ENCODE data around the gene BEST3.

BEST3 gene

DNA sequence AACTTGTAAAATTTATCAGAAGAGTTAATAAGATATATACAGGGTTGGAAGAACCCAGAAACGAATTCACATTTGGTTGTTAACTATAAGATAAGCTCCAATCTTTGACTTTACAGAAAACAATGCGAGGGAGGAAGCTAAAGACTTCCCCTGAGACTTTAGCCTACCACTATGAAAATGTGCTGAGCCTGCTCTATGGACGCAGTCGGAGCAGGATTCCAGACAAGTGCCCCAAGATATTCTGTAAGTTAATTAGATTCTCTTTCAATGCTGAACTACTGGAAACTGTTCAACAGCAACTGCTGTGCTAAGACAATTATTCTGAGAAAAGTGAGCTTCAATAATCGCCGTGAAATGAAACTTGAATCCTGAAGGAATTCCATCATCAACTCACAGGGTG, 80.1 kb downstream of the BEST3 start:
- Histone ChIP-seq H2BK120ac (ENCODE audit: insufficient read depth, low read length, poor library complexity) (no peak overlapping the region), H3K36me3 (ENCODE audit: control insufficient read depth in 1 of 2, insufficient read depth in 2 of 2, low read length in 2 of 2) (no peaks in the 10 kb centered on the region), H2BK5ac (ENCODE audit: low read depth, low read length, poor library complexity) (no peak overlapping the region), H3K18ac (ENCODE audit: low read length) (no peak overlapping the region), H4K12ac (ENCODE audit: low read depth, low read length) (no peak overlapping the region), H3K9me3 (ENCODE audit: insufficient read depth, low read depth, low read length) (no peaks in the 10 kb centered on the region), H4K8ac (ENCODE audit: low read depth, low read length) (no peak overlapping the region), H3K27me3 (ENCODE audit: insufficient read depth, low read length) (no peaks in the 10 kb centered on the region), H3K4me2 (ENCODE audit: low read length) (no peak overlapping the region), H4K91ac (ENCODE audit: low read depth, low read length) (no peak overlapping the region), H2AFZ (ENCODE audit: insufficient read depth, low read length, poor library complexity) (no peak overlapping the region), H2BK12ac (ENCODE audit: low read length) (no peak overlapping the region), H3K79me1 (ENCODE audit: low read length) (no peaks in the 10 kb centered on the region), H3K23ac (ENCODE audit: low read length) (no peak overlapping the region), H3K14ac (ENCODE audit: low read length) (no peak overlapping the region), H3K4ac (ENCODE audit: low read depth, low read length) (no peak overlapping the region), H3K4me3 (ENCODE audit: low read depth, low read length) (no peak overlapping the region), H2AK5ac (ENCODE audit: low read length) (no peak overlapping the region), H3K27ac (ENCODE audit: low read depth, low read length) (no peak overlapping the region), H3K79me2 (ENCODE audit: control insufficient read depth, insufficient read depth, low read length, poor library complexity) (no peaks in the 10 kb centered on the region), H3K4me1 (ENCODE audit: control insufficient read depth in 1 of 2, insufficient read depth in 2 of 2, low read length in 2 of 2) (no peaks in the 10 kb centered on the region), H3K9ac (ENCODE audit: low read length) (no peak overlapping the region)
- DNase-seq = no peak
- WGBS (ENCODE audit: extremely low coverage, insufficient coverage, insufficient read length) = no CpG with 5 or more reads among the region's 6 CpGs

DNA sequence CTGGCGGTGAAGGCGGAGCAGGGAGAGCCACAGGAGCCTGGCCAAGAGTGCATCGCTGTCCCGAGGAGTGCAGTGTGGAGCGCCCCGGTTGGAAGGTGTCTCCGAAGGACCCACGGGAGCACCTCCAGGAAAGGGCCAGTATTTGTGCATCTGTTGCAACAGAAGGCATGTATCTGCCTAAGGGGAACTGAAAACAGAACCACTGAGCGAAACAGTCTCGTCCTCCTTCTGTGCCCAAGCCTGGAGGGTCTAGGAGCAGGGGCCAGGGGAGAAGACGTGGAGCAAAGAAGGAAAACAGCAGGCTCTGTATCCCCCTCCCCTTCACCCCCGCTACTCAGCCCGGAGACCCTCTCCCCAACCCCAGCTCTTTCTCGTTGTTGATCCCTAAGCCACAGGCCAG, 83.1 kb downstream of the BEST3 start:
- no CpG with 5 or more reads among the region's 14 CpGs for WGBS (ENCODE audit: extremely low coverage, insufficient coverage, insufficient read length)

DNA sequence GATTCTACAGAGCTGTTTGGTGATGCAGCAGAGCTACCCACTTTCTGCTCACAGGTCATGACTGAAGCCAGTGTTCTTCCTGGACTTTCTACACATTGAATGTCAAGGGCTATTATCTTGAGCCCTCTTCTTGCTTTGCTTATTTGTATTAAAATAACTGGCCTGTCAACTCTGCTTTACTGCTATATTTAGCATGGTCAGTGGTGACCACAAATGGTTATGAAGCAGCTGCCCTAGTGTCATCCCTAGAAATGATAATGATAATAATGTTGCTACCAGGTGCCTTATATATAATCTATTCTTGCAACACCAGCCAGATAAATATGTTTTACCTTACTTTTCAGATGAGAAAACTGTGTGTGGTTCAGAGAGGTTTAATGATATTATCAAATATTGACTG, 85.8 kb downstream of the BEST3 start:
- no peak for DNase-seq
- H3K79me1 ChIP-seq (ENCODE audit: low read length) = no peaks in the 10 kb centered on the region
- H2AK5ac ChIP-seq (ENCODE audit: low read length) = no peak overlapping the region
- H3K23ac ChIP-seq (ENCODE audit: low read length) = no peak overlapping the region
- no peaks in the 10 kb centered on the region for H3K4me1 ChIP-seq (ENCODE audit: control insufficient read depth in 1 of 2, insufficient read depth in 2 of 2, low read length in 2 of 2)
- H3K14ac ChIP-seq (ENCODE audit: low read length) = no peak overlapping the region
- H2AFZ ChIP-seq (ENCODE audit: insufficient read depth, low read length, poor library complexity) = no peak overlapping the region
- no peaks in the 10 kb centered on the region for H3K36me3 ChIP-seq (ENCODE audit: control insufficient read depth in 1 of 2, insufficient read depth in 2 of 2, low read length in 2 of 2)
- no peak overlapping the region for H4K91ac ChIP-seq (ENCODE audit: low read depth, low read length)
- no peak overlapping the region for H3K4me3 ChIP-seq (ENCODE audit: low read depth, low read length)
- H2BK120ac ChIP-seq (ENCODE audit: insufficient read depth, low read length, poor library complexity) = no peak overlapping the region
- no peaks in the 10 kb centered on the region for H3K79me2 ChIP-seq (ENCODE audit: control insufficient read depth, insufficient read depth, low read length, poor library complexity)
- no peaks in the 10 kb centered on the region for H3K27me3 ChIP-seq (ENCODE audit: insufficient read depth, low read length)
- H3K18ac ChIP-seq (ENCODE audit: low read length) = no peak overlapping the region
- H3K4ac ChIP-seq (ENCODE audit: low read depth, low read length) = no peak overlapping the region
- H2BK5ac ChIP-seq (ENCODE audit: low read depth, low read length, poor library complexity) = no peak overlapping the region
- H3K27ac ChIP-seq (ENCODE audit: low read depth, low read length) = no peak overlapping the region
- H4K12ac ChIP-seq (ENCODE audit: low read depth, low read length) = no peak overlapping the region
- no peak overlapping the region for H2BK12ac ChIP-seq (ENCODE audit: low read length)
- no peak overlapping the region for H3K9ac ChIP-seq (ENCODE audit: low read length)
- no peak overlapping the region for H4K8ac ChIP-seq (ENCODE audit: low read depth, low read length)
- no peaks in the 10 kb centered on the region for H3K9me3 ChIP-seq (ENCODE audit: insufficient read depth, low read depth, low read length)
- no peak overlapping the region for H3K4me2 ChIP-seq (ENCODE audit: low read length)

More for the DNA sequence above, 83.1 kb downstream of the BEST3 start:
- H3K79me1 ChIP-seq (ENCODE audit: low read length) = no peaks in the 10 kb centered on the region
- H3K23ac ChIP-seq (ENCODE audit: low read length) = no peak overlapping the region
- no peak overlapping the region for H3K4ac ChIP-seq (ENCODE audit: low read depth, low read length)
- H3K9ac ChIP-seq (ENCODE audit: low read length) = no peak overlapping the region
- H3K79me2 ChIP-seq (ENCODE audit: control insufficient read depth, insufficient read depth, low read length, poor library complexity) = no peaks in the 10 kb centered on the region
- no peaks in the 10 kb centered on the region for H3K27me3 ChIP-seq (ENCODE audit: insufficient read depth, low read length)
- no peak overlapping the region for H2AFZ ChIP-seq (ENCODE audit: insufficient read depth, low read length, poor library complexity)
- no peaks in the 10 kb centered on the region for H3K9me3 ChIP-seq (ENCODE audit: insufficient read depth, low read depth, low read length)
- no peak overlapping the region for H2AK5ac ChIP-seq (ENCODE audit: low read length)
- no peaks in the 10 kb centered on the region for H3K4me1 ChIP-seq (ENCODE audit: control insufficient read depth in 1 of 2, insufficient read depth in 2 of 2, low read length in 2 of 2)
- H3K36me3 ChIP-seq (ENCODE audit: control insufficient read depth in 1 of 2, insufficient read depth in 2 of 2, low read length in 2 of 2) = no peaks in the 10 kb centered on the region
- no peak for DNase-seq
- no peak overlapping the region for H4K12ac ChIP-seq (ENCODE audit: low read depth, low read length)
- no peak overlapping the region for H4K8ac ChIP-seq (ENCODE audit: low read depth, low read length)
- no peak overlapping the region for H3K4me3 ChIP-seq (ENCODE audit: low read depth, low read length)
- no peak overlapping the region for H3K18ac ChIP-seq (ENCODE audit: low read length)
- no peak overlapping the region for H2BK120ac ChIP-seq (ENCODE audit: insufficient read depth, low read length, poor library complexity)
- no peak overlapping the region for H2BK12ac ChIP-seq (ENCODE audit: low read length)
- H3K14ac ChIP-seq (ENCODE audit: low read length) = no peak overlapping the region
- H3K27ac ChIP-seq (ENCODE audit: low read depth, low read length) = no peak overlapping the region
- no peak overlapping the region for H3K4me2 ChIP-seq (ENCODE audit: low read length)
- H4K91ac ChIP-seq (ENCODE audit: low read depth, low read length) = no peak overlapping the region
- H2BK5ac ChIP-seq (ENCODE audit: low read depth, low read length, poor library complexity) = no peak overlapping the region

DNA sequence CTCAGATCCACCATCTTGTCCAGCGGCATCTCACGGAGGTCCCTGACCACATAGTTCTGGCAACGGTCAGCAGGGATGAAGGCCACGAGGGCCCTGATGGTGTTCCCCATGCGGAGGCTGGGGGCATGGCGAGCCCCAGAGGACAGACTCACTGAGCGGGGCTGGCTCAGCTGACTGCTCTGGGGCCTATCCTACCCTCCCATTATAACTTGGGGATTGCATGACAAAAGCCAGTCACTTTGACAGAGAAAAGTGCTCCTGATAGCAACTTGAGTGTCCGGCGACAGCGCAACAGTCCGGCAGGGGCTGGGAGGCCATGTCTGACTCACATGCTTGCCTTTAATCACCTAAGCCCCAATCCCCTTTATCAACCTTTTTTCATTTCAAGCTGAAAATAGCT, 88.4 kb downstream of the BEST3 start, which contains the start of gene LRRC10:
Gene LRRC10, minus strand, starts transcription at position 179 of the 400 bp plus-strand sequence. Its CDS starts 69 bp downstream, at position 110.
- no peaks in the 10 kb centered on the region for H3K79me2 ChIP-seq (ENCODE audit: control insufficient read depth, insufficient read depth, low read length, poor library complexity)
- no peaks in the 10 kb centered on the region for H3K79me1 ChIP-seq (ENCODE audit: low read length)
- no peak within 1 kb of the TSS for H4K12ac ChIP-seq (ENCODE audit: low read depth, low read length)
- H2BK12ac ChIP-seq (ENCODE audit: low read length) = no peak within 1 kb of the TSS
- H4K91ac ChIP-seq (ENCODE audit: low read depth, low read length) = no peak within 1 kb of the TSS
- no peak within 1 kb of the TSS for H3K23ac ChIP-seq (ENCODE audit: low read length)
- H3K4me3 ChIP-seq (ENCODE audit: low read depth, low read length) = no peak within 1 kb of the TSS
- no peak for DNase-seq
- no peaks in the 10 kb centered on the region for H3K27me3 ChIP-seq (ENCODE audit: insufficient read depth, low read length)
- H3K27ac ChIP-seq (ENCODE audit: low read depth, low read length) = no peak within 1 kb of the TSS
- no peak within 1 kb of the TSS for H3K9ac ChIP-seq (ENCODE audit: low read length)
- H3K4me1 ChIP-seq (ENCODE audit: control insufficient read depth in 1 of 2, insufficient read depth in 2 of 2, low read length in 2 of 2) = no peaks in the 10 kb centered on the region
- H2BK5ac ChIP-seq (ENCODE audit: low read depth, low read length, poor library complexity) = no peak within 1 kb of the TSS
- WGBS (ENCODE audit: extremely low coverage, insufficient coverage, insufficient read length) = no CpG with 5 or more reads among the region's 11 CpGs
- no peaks in the 10 kb centered on the region for H3K36me3 ChIP-seq (ENCODE audit: control insufficient read depth in 1 of 2, insufficient read depth in 2 of 2, low read length in 2 of 2)
- H4K8ac ChIP-seq (ENCODE audit: low read depth, low read length) = no peak within 1 kb of the TSS
- no peak within 1 kb of the TSS for H3K4ac ChIP-seq (ENCODE audit: low read depth, low read length)
- no peak within 1 kb of the TSS for H2AFZ ChIP-seq (ENCODE audit: insufficient read depth, low read length, poor library complexity)
- H3K18ac ChIP-seq (ENCODE audit: low read length) = no peak within 1 kb of the TSS
- no peaks in the 10 kb centered on the region for H3K9me3 ChIP-seq (ENCODE audit: insufficient read depth, low read depth, low read length)
- H2AK5ac ChIP-seq (ENCODE audit: low read length) = no peak within 1 kb of the TSS
- H3K14ac ChIP-seq (ENCODE audit: low read length) = no peak within 1 kb of the TSS
- H2BK120ac ChIP-seq (ENCODE audit: insufficient read depth, low read length, poor library complexity) = no peak within 1 kb of the TSS
- no peak within 1 kb of the TSS for H3K4me2 ChIP-seq (ENCODE audit: low read length)

All from trophoblast cell (in vitro differentiated cells and primary cell).